GM19438 (cell line): ENCODE measurements around the gene UVRAG.
"Not testable (repeated sequence)": the region's sequence is repeated elsewhere in the genome, so short reads cannot be mapped to it uniquely, and the experiment has no call there.

Experiments used
- ATAC-seq: cut with Tn5 transposase; IDR thresholded peaks from one replicate; pipeline ENCODE4 v1.9.1; 2021; ENCODE audit warnings: low read depth; ENCODE audit not compliant: unreplicated experiment

Gene UVRAG

GRCh38 chr11:75873417-75874221, 58.6 kb downstream of the UVRAG start:
- peak; percentile 78 for ATAC-seq

GRCh38 chr11:75874684-75875341, 59.8 kb downstream of the UVRAG start:
- no peak for ATAC-seq

- not testable (repeated sequence) for ATAC-seq
Observed at GRCh38 chr11:75877327-75877726, 62.3 kb downstream of the UVRAG start.

GRCh38 chr11:75877931-75878330, 62.9 kb downstream of the UVRAG start:
- not testable (repeated sequence) for ATAC-seq

GRCh38 chr11:75878933-75879332, 63.9 kb downstream of the UVRAG start:
- no peak for ATAC-seq

GRCh38 chr11:75879737-75880136, 64.7 kb downstream of the UVRAG start:
- ATAC-seq = no peak

- ATAC-seq = not testable (repeated sequence)
Observed at GRCh38 chr11:75880343-75880742, 65.3 kb downstream of the UVRAG start.

GRCh38 chr11:75884321-75884720, 69.3 kb downstream of the UVRAG start:
- ATAC-seq = no peak

- no peak for ATAC-seq
Observed at GRCh38 chr11:75888416-75888815, 73.4 kb downstream of the UVRAG start.

- ATAC-seq = no peak
Observed at GRCh38 chr11:75891947-75892739, 77.1 kb downstream of the UVRAG start.

- no peak for ATAC-seq
Observed at GRCh38 chr11:75893251-75893650, 78.2 kb downstream of the UVRAG start.

GRCh38 chr11:75894036-75894585, 79.1 kb downstream of the UVRAG start:
- no peak for ATAC-seq

- no peak for ATAC-seq
Observed at GRCh38 chr11:75896843-75897419, 81.9 kb downstream of the UVRAG start.

- no peak for ATAC-seq
Observed at GRCh38 chr11:75898871-75899270, 83.9 kb downstream of the UVRAG start.

GRCh38 chr11:75899806-75900205, 84.8 kb downstream of the UVRAG start:
- no peak for ATAC-seq

- ATAC-seq = no peak
Observed at GRCh38 chr11:75900848-75901247, 85.8 kb downstream of the UVRAG start.

- ATAC-seq = no peak
Observed at GRCh38 chr11:75902631-75903030, 87.6 kb downstream of the UVRAG start.

GRCh38 chr11:75903276-75903675, 88.3 kb downstream of the UVRAG start:
- no peak for ATAC-seq

- ATAC-seq = no peak
Observed at GRCh38 chr11:75905434-75905833, 90.4 kb downstream of the UVRAG start.

GRCh38 chr11:75907906-75908527, 93.0 kb downstream of the UVRAG start:
- ATAC-seq = no peak
